Adipose tissue (tissue), 3 donors: ENCODE measurements around the gene CCL13. TPM values are rescaled to one million over a fixed set of nuclear protein-coding genes. Genes with fewer than 3 reads are reported as not detected.

Experiments used
- H3K27ac ChIP-seq: one replicate; pipeline ENCODE4 v1.5.1; 2013; ENCODE audit warnings: low read depth, low read length
- WGBS, 3 donors: extraction: QIAGEN DNeasy Blood & Tissue Kit; methylation state at CpG; one replicate each; pipeline ENCODE4 v1.1.7; 2013; 5-methylcytosine and 5-hydroxymethylcytosine counted together
- polyA plus RNA-seq, 3 donors: library from polyadenylated mRNA; stranded (reverse); fragments of 200-250 nt; gene quantifications; one replicate each; pipeline ENCODE4 v1.2.3, GENCODE V29; 2013
- donor health status: healthy with polysubstance abuse.
- donor health status: Bipolar disorder and iron deficiency.
- donor health status: healthy.

CCL13 gene
- polyA plus RNA-seq, 3 donors, result 0.43 to 9.2 (median 6.8) TPM

GRCh38 chr17:34401165-34401564, 44.9 kb downstream of the CCL13 start:
- WGBS, 3 donors, result 76 to 89% (median 86%) methylated on average over 5 of the region's 5 CpGs
- H3K27ac ChIP-seq, result no peak overlapping the region

GRCh38 chr17:34403006-34403405, 46.7 kb downstream of the CCL13 start:
- WGBS, 3 donors, result 49 to 65% (median 63%) methylated on average over 4 of the region's 4 CpGs
- H3K27ac ChIP-seq, result no peak overlapping the region

- H3K27ac ChIP-seq, result no peak overlapping the region
- 72 to 84% (median 82%) methylated on average over 6 of the region's 6 CpGs for WGBS, 3 donors
Measured at GRCh38 chr17:34406226-34406625, 49.9 kb downstream of the CCL13 start.

Other genes starting within 250 kb of the CCL13 start
- 100 to 1,000 TPM in 2 of 3 donors, 10 to 100 TPM in 1; 26.4 to 781 (median 278) TPM for gene CCL2, start 101.2 kb upstream of the CCL13 start, polyA plus RNA-seq
- 1 to 10 TPM in 1 of 3 donors, under 1 TPM in 1, not detected in 1; 0.16 to 6.6 TPM for gene CCL7, start 86.3 kb upstream of the CCL13 start, polyA plus RNA-seq
- gene CCL11, start 70.7 kb upstream of the CCL13 start, polyA plus RNA-seq, result 1 to 10 TPM in 2 of 3 donors, under 1 TPM in 1; 0.29 to 5.1 (median 2.2) TPM
- gene CCL8, start 37.0 kb upstream of the CCL13 start, polyA plus RNA-seq, result 1 to 10 TPM in 2 of 3 donors, under 1 TPM in 1; 0.32 to 7.2 (median 1.6) TPM
- gene CCL1, start 6.8 kb downstream of the CCL13 start, polyA plus RNA-seq, result not detected
- under 1 TPM; 0.08 to 0.22 (median 0.21) TPM for gene TMEM132E, start 223.1 kb downstream of the CCL13 start, polyA plus RNA-seq